ENCODE measurements around the gene ADAM10. TPM values are rescaled to one million over a fixed set of nuclear protein-coding genes. Genes with fewer than 3 reads are reported as not detected.
A peak's percentile ranks its signal among the peaks of the same experiment; 100 is the strongest.
"Not testable (repeated sequence)": the region's sequence is repeated elsewhere in the genome, so short reads cannot be mapped to it uniquely, and the experiment has no call there.

Gene ADAM10
- total and polyA plus RNA-seq, 5 donors from 2014 or later = 149 to 183 (median 156) TPM

DNA sequence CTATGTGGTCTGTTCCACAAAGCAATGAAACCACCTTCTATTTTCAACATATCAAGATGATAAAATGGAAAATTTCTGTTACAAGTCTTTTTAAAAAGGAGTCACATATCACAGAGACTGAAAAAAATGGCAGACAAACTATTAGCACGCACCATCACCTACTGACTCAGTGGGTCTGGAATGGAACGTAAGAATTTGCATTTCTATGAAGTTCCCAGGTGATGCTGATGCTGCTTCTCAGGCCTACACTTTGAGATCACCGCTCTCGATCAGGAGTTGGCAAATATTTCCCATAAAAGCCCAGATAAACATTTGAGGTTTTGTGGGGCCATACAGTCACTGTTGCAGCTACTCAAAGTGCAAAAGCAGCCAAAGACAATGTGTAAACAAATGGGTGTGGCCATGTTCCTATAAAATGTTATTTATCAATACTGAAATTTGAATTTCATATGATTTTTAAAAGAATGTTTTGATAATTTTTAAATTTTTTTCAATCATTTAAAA is 142.9 kb downstream of the ADAM10 start:
- peaks cover 38% of the 10 kb centered on the region for H3K36me3 ChIP-seq (ENCODE audit: control insufficient read depth, insufficient read depth, low read length)
- ATAC-seq (ENCODE audit: low read depth in 2 of 2) (no peak), DNase-seq (no peak)
- Mint-ChIP-seq H3K4me1 (peaks cover 32 to 49% (median 48%) of the 10 kb centered on the region in 4 donors), H3K27me3 (no peaks in the 10 kb centered on the region), H3K9me3 (no peaks in the 10 kb centered on the region), H3K4me3 (no peak overlapping the region), H3K36me3 (peaks cover 60% of the 10 kb centered on the region), H3K27ac (peak overlapping the region in 1 of 3 donors; percentile 4)
- H3K27me3 ChIP-seq (ENCODE audit: control insufficient read depth, insufficient read depth, low read length) = no peaks in the 10 kb centered on the region
- H3K4me3 ChIP-seq (ENCODE audit: low read depth, low read length) = no peak overlapping the region
- H3K4me1 ChIP-seq (ENCODE audit: control insufficient read depth, insufficient read depth, low read length, poor library complexity, severe bottlenecking) = peaks cover 23% of the 10 kb centered on the region
- H3K27ac ChIP-seq (ENCODE audit: insufficient read depth, low read length, poor library complexity, severe bottlenecking) = no peak overlapping the region
- no peaks in the 10 kb centered on the region for H3K9me3 ChIP-seq (ENCODE audit: control insufficient read depth in 2 of 2, low read length in 2 of 2)

GRCh38 chr15:58605931-58606530 is 143.5 kb downstream of the ADAM10 start:
- Mint-ChIP-seq H3K9me3 (no peaks in the 10 kb centered on the region), H3K36me3 (peaks cover 61% of the 10 kb centered on the region)
- H3K9me3 ChIP-seq (ENCODE audit: control insufficient read depth in 2 of 2, low read length in 2 of 2) = no peaks in the 10 kb centered on the region

GRCh38 chr15:58604455-58604923 is 145.0 kb downstream of the ADAM10 start:
- Mint-ChIP-seq H3K36me3 (peaks cover 49% of the 10 kb centered on the region), H3K27ac (no peak overlapping the region)

More at GRCh38 chr15:58605931-58606530, 143.5 kb downstream of the ADAM10 start:
- H3K36me3 ChIP-seq (ENCODE audit: control insufficient read depth, insufficient read depth, low read length) = peaks cover 38% of the 10 kb centered on the region
- Mint-ChIP-seq H3K4me1 (peaks cover 32 to 49% (median 46%) of the 10 kb centered on the region in 4 donors), H3K4me3 (no peak overlapping the region), H3K27me3 (no peaks in the 10 kb centered on the region), H3K27ac (peak overlapping the region in 2 of 3 donors; percentile 4 to 27)
- no peaks in the 10 kb centered on the region for H3K27me3 ChIP-seq (ENCODE audit: control insufficient read depth, insufficient read depth, low read length)
- H3K4me3 ChIP-seq (ENCODE audit: low read depth, low read length) = no peak overlapping the region
- H3K27ac ChIP-seq (ENCODE audit: insufficient read depth, low read length, poor library complexity, severe bottlenecking) = no peak overlapping the region
- DNase-seq (no peak), ATAC-seq (ENCODE audit: low read depth in 2 of 2) (no peak)
- peaks cover 23% of the 10 kb centered on the region for H3K4me1 ChIP-seq (ENCODE audit: control insufficient read depth, insufficient read depth, low read length, poor library complexity, severe bottlenecking)

DNA sequence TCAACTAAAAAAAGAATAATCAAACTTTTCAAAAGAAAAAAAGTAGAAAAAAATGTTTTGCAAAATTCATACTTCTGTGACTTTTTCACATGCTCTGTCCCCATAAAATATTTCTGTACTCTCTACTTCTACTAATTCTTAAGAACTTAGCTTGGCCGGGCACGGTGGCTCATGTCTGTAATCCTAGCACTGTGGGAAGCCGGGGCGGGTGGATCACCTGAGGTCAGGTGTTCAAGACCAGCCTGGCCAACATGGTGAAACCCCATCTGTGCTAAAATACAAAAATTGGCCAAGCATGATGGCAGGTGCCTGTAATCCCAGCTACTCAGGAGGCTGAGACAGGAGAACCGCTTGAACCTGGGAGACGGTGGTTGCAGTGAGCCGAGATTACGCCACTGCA is 145.6 kb downstream of the ADAM10 start:
- Mint-ChIP-seq H3K4me1 (peaks cover 25 to 41% (median 35%) of the 10 kb centered on the region in 4 donors), H3K36me3 (peaks cover 45% of the 10 kb centered on the region)
- H3K9me3 ChIP-seq (ENCODE audit: control insufficient read depth in 2 of 2, low read length in 2 of 2); H3K27ac ChIP-seq (ENCODE audit: insufficient read depth, low read length, poor library complexity, severe bottlenecking); DNase-seq; H3K4me3 ChIP-seq (ENCODE audit: low read depth, low read length); H3K27me3 Mint-ChIP-seq; H3K27me3 ChIP-seq (ENCODE audit: control insufficient read depth, insufficient read depth, low read length); H3K4me3 Mint-ChIP-seq; H3K27ac Mint-ChIP-seq; H3K9me3 Mint-ChIP-seq; ATAC-seq (ENCODE audit: low read depth in 2 of 2): not testable (repeated sequence)
- Histone ChIP-seq H3K36me3 (ENCODE audit: control insufficient read depth, insufficient read depth, low read length) (peaks cover 27% of the 10 kb centered on the region), H3K4me1 (ENCODE audit: control insufficient read depth, insufficient read depth, low read length, poor library complexity, severe bottlenecking) (peaks cover 19% of the 10 kb centered on the region)

More at GRCh38 chr15:58604455-58604923, 145.0 kb downstream of the ADAM10 start:
- Histone ChIP-seq H3K27me3 (ENCODE audit: control insufficient read depth, insufficient read depth, low read length) (no peaks in the 10 kb centered on the region), H3K9me3 (ENCODE audit: control insufficient read depth in 2 of 2, low read length in 2 of 2) (no peaks in the 10 kb centered on the region), H3K4me3 (ENCODE audit: low read depth, low read length) (no peak overlapping the region), H3K36me3 (ENCODE audit: control insufficient read depth, insufficient read depth, low read length) (peaks cover 27% of the 10 kb centered on the region), H3K4me1 (ENCODE audit: control insufficient read depth, insufficient read depth, low read length, poor library complexity, severe bottlenecking) (peaks cover 23% of the 10 kb centered on the region), H3K27ac (ENCODE audit: insufficient read depth, low read length, poor library complexity, severe bottlenecking) (no peak overlapping the region)
- ATAC-seq (ENCODE audit: low read depth in 2 of 2) = no peak
- H3K4me3 Mint-ChIP-seq = no peak overlapping the region
- no peak for DNase-seq
- no peaks in the 10 kb centered on the region for H3K27me3 Mint-ChIP-seq
- peaks cover 30 to 46% (median 39%) of the 10 kb centered on the region in 4 donors for H3K4me1 Mint-ChIP-seq
- H3K9me3 Mint-ChIP-seq = no peaks in the 10 kb centered on the region

DNA sequence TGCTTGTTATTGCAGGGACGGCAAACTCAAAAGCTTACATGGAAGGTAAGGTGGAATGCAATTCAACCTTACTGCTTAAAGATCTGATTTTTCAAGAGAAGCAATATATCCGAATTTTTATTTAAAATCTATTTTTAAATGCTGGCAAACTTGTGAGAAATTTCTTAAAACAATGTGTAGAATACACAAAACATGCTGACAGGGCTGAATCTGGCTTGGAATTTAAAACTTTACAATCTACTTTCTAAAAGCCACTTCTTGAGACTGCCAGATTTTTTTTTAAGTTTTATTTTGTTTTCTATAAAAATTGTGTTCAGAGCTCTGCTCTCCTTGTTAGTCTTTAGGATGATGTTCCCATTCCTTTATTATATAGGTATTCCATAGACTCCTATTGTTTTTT is 146.7 kb downstream of the ADAM10 start:
- no peak overlapping the region for H3K27ac ChIP-seq (ENCODE audit: insufficient read depth, low read length, poor library complexity, severe bottlenecking)
- H3K27ac Mint-ChIP-seq = peak overlapping the region in 1 of 3 donors; percentile 35
- DNase-seq (no peak), ATAC-seq (ENCODE audit: low read depth in 2 of 2) (no peak)
- H3K36me3 Mint-ChIP-seq = peaks cover 47% of the 10 kb centered on the region
- peaks cover 0 to 2% (median 0%) of the 10 kb centered on the region in 7 donors for H3K9me3 Mint-ChIP-seq
- peaks cover 22 to 37% (median 31%) of the 10 kb centered on the region in 4 donors for H3K4me1 Mint-ChIP-seq
- H3K4me3 ChIP-seq (ENCODE audit: low read depth, low read length) = no peak overlapping the region
- peaks cover 8% of the 10 kb centered on the region for H3K4me1 ChIP-seq (ENCODE audit: control insufficient read depth, insufficient read depth, low read length, poor library complexity, severe bottlenecking)
- no peak overlapping the region for H3K4me3 Mint-ChIP-seq
- H3K27me3 Mint-ChIP-seq = no peaks in the 10 kb centered on the region
- H3K27me3 ChIP-seq (ENCODE audit: control insufficient read depth, insufficient read depth, low read length) = no peaks in the 10 kb centered on the region
- peaks cover 32% of the 10 kb centered on the region for H3K36me3 ChIP-seq (ENCODE audit: control insufficient read depth, insufficient read depth, low read length)
- H3K9me3 ChIP-seq (ENCODE audit: control insufficient read depth in 2 of 2, low read length in 2 of 2) = no peaks in the 10 kb centered on the region

DNA sequence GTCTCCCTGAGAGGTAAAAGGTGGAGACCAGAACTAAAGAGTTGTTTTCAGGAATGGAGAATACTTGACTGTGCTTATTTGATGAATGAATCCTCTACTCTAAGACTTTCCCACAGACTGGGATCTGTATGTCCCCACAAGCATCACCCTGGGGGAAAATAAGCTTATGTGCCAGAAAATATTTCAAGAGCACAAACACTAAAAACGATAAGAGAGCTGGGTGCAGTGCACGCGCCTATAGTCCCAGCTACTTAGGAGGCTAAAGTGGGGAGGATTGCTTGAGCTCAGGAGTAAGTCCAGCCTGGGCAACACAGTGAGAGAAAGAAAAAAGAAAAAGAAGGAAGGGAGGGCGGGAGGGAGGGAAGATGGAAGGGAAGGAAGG is 150.7 kb downstream of the ADAM10 start:
- no peaks in the 10 kb centered on the region for H3K4me1 ChIP-seq (ENCODE audit: control insufficient read depth, insufficient read depth, low read length, poor library complexity, severe bottlenecking)
- H3K4me3 ChIP-seq (ENCODE audit: low read depth, low read length) = no peak overlapping the region
- H3K9me3 ChIP-seq (ENCODE audit: control insufficient read depth in 2 of 2, low read length in 2 of 2) = no peaks in the 10 kb centered on the region
- no peak for ATAC-seq (ENCODE audit: low read depth in 2 of 2)
- H3K4me3 Mint-ChIP-seq = no peak overlapping the region
- H3K27me3 ChIP-seq (ENCODE audit: control insufficient read depth, insufficient read depth, low read length) = no peaks in the 10 kb centered on the region
- H3K27me3 Mint-ChIP-seq = no peaks in the 10 kb centered on the region
- peaks cover 0 to 2% (median 0%) of the 10 kb centered on the region in 7 donors for H3K9me3 Mint-ChIP-seq
- peaks cover 27 to 38% (median 32%) of the 10 kb centered on the region in 4 donors for H3K4me1 Mint-ChIP-seq
- H3K36me3 Mint-ChIP-seq = peaks cover 46% of the 10 kb centered on the region
- H3K27ac ChIP-seq (ENCODE audit: insufficient read depth, low read length, poor library complexity, severe bottlenecking) = no peak overlapping the region
- peaks cover 29% of the 10 kb centered on the region for H3K36me3 ChIP-seq (ENCODE audit: control insufficient read depth, insufficient read depth, low read length)
- H3K27ac Mint-ChIP-seq = peak overlapping the region in 1 of 3 donors; percentile 76
- DNase-seq = no peak

GRCh38 chr15:58597943-58598828 is 151.3 kb downstream of the ADAM10 start:
- ATAC-seq (ENCODE audit: low read depth in 2 of 2) (no peak), DNase-seq (no peak)
- H3K4me3 ChIP-seq (ENCODE audit: low read depth, low read length) = no peak overlapping the region
- peaks cover 25 to 37% (median 35%) of the 10 kb centered on the region in 4 donors for H3K4me1 Mint-ChIP-seq
- peaks cover 0 to 4% (median 0%) of the 10 kb centered on the region in 7 donors for H3K9me3 Mint-ChIP-seq
- peak overlapping the region; percentile 33 for H3K27ac ChIP-seq (ENCODE audit: insufficient read depth, low read length, poor library complexity, severe bottlenecking)
- H3K27me3 Mint-ChIP-seq = no peaks in the 10 kb centered on the region
- peak overlapping the region in 1 of 3 donors; percentile 76 for H3K27ac Mint-ChIP-seq
- no peak overlapping the region for H3K4me3 Mint-ChIP-seq
- no peaks in the 10 kb centered on the region for H3K27me3 ChIP-seq (ENCODE audit: control insufficient read depth, insufficient read depth, low read length)
- H3K4me1 ChIP-seq (ENCODE audit: control insufficient read depth, insufficient read depth, low read length, poor library complexity, severe bottlenecking) = no peaks in the 10 kb centered on the region
- H3K36me3 Mint-ChIP-seq = peaks cover 45% of the 10 kb centered on the region
- H3K9me3 ChIP-seq (ENCODE audit: control insufficient read depth in 2 of 2, low read length in 2 of 2) = no peaks in the 10 kb centered on the region
- peaks cover 29% of the 10 kb centered on the region for H3K36me3 ChIP-seq (ENCODE audit: control insufficient read depth, insufficient read depth, low read length)
